Liver (tissue), 3 donors: Measurements from ENCODE around the gene NLGN1.
A peak's percentile ranks its signal among the peaks of the same experiment; 100 is the strongest.

ENCODE experiments used
- ATF3 ChIP-seq: IDR thresholded peaks from 2 replicates; pipeline ENCODE4 v1.6.1; 2016; ENCODE audit warnings: antibody characterized with exemption
- CTCF ChIP-seq: fragments of 150-350 bp; IDR thresholded peaks from 2 replicates; pipeline ENCODE4 v1.5.1; 2017; ENCODE audit warnings: improper control_type of control experiment, low read depth, low read length; ENCODE audit not compliant: missing input control
- EGR1 ChIP-seq, 2 donors: IDR thresholded peaks; 2 replicates each; pipeline ENCODE4 v1.6.1; 2016 to 2018; ENCODE audit warnings: antibody characterized with exemption in 2 of 2, low read depth in 2 of 2
- FOXA1 ChIP-seq: IDR thresholded peaks from 2 replicates; pipeline ENCODE4 v1.6.1; 2016; ENCODE audit warnings: antibody characterized with exemption
- FOXA2 ChIP-seq: IDR thresholded peaks from 2 replicates; pipeline ENCODE4 v1.6.1; 2016; ENCODE audit warnings: antibody characterized with exemption
- GABPA ChIP-seq, 2 donors: IDR thresholded peaks in 1 of 2; conservative IDR thresholded peaks in 1 of 2; 2 replicates each; pipeline ENCODE4 v1.6.1; 2016; ENCODE audit warnings: antibody characterized with exemption in 2 of 2, mild to moderate bottlenecking in 1 of 2, moderate library complexity in 1 of 2
- HNF4G ChIP-seq: IDR thresholded peaks from 2 replicates; pipeline ENCODE4 v1.6.1; 2016; ENCODE audit warnings: antibody characterized with exemption
- JUND ChIP-seq, 2 donors: IDR thresholded peaks; 2 replicates each; pipeline ENCODE4 v1.6.1; 2016; ENCODE audit warnings: antibody characterized with exemption in 2 of 2
- REST ChIP-seq: IDR thresholded peaks from 2 replicates; pipeline ENCODE4 v1.6.1; 2016; ENCODE audit warnings: antibody characterized with exemption, mild to moderate bottlenecking
- RXRA ChIP-seq, 2 donors: IDR thresholded peaks; 2 replicates each; pipeline ENCODE4 v1.6.1; 2017 to 2018; ENCODE audit warnings: antibody characterized with exemption in 2 of 2, mild to moderate bottlenecking in 1 of 2
- SP1 ChIP-seq: IDR thresholded peaks from 2 replicates; pipeline ENCODE4 v1.6.1; 2018; ENCODE audit warnings: antibody characterized with exemption, mild to moderate bottlenecking
- TAF1 ChIP-seq: conservative IDR thresholded peaks from 2 replicates; pipeline ENCODE4 v1.6.1; 2016; ENCODE audit warnings: antibody characterized with exemption, mild to moderate bottlenecking
- YY1 ChIP-seq: IDR thresholded peaks from 2 replicates; pipeline ENCODE4 v1.6.1; 2016; ENCODE audit warnings: antibody characterized with exemption, mild to moderate bottlenecking
- ZBTB33 ChIP-seq: IDR thresholded peaks from 2 replicates; pipeline ENCODE4 v1.6.1; 2016; ENCODE audit warnings: antibody characterized with exemption
- donor health status: healthy.
- donor health status: healthy.

GRCh38 chr3:173711619-173712018 is 314.1 kb downstream of the NLGN1 start:
- TF ChIP-seq REST (no peak), FOXA1 (no peak), CTCF (no peak), JUND (IDR thresholded peaks at IDR 0.05) (peak in 1 of 2 donors; percentile 12), ZBTB33 (no peak), HNF4G (no peak), GABPA (IDR thresholded peaks at IDR 0.05 in 1 of 2, conservative IDR thresholded peaks at IDR 0.05 in 1 of 2) (no peak), EGR1 (IDR thresholded peaks at IDR 0.05; ENCODE audit: low read depth in 2 of 2) (no peak), ATF3 (no peak), TAF1 (no peak), RXRA (IDR thresholded peaks at IDR 0.05) (no peak), SP1 (no peak), FOXA2 (no peak), YY1 (no peak)
